Measurements from ENCODE around the gene DNAJB6.

GRCh38 chr7:157348548-157348947 is 11.7 kb downstream of the DNAJB6 start:
- TF ChIP-seq POLR2A (IDR thresholded peaks at IDR 0.05; ENCODE audit: low read depth, low read length) (no peak), CTCF (IDR thresholded peaks at IDR 0.05; ENCODE audit: extremely low read depth in 1 of 2, insufficient read depth in 1 of 2, low read depth in 1 of 2, low read length in 2 of 2) (no peak), EZH2 (IDR thresholded peaks at IDR 0.05; ENCODE audit: borderline replicate concordance, low read depth, low read length, severe bottlenecking) (no peak), MAX (IDR thresholded peaks at IDR 0.05; ENCODE audit: insufficient read depth, insufficient read length) (no peak), POLR2AphosphoS5 (IDR thresholded peaks at IDR 0.05; ENCODE audit: insufficient read depth, low read depth, low read length) (no peak), MYC (IDR thresholded peaks at IDR 0.05; ENCODE audit: low read depth, low read length) (no peak), JUN (IDR thresholded peaks at IDR 0.05; ENCODE audit: borderline replicate concordance, insufficient read depth, insufficient read length, low read depth) (no peak), FOS (IDR thresholded peaks at IDR 0.05; ENCODE audit: borderline replicate concordance, insufficient read depth, low read length) (no peak)
